ENCODE data around the gene FNDC5.

GRCh38 chr1:32878637-32879041, 7.9 kb upstream of the FNDC5 start:
- no peak for TF ChIP-seq CTCF (IDR thresholded peaks at IDR 0.05; ENCODE audit: low read depth, low read length, missing input control)
- TF ChIP-seq FOXA1 (IDR thresholded peaks at IDR 0.05) = no peak
- TF ChIP-seq JUND (IDR thresholded peaks at IDR 0.05) = no peak
- TF ChIP-seq RXRA (IDR thresholded peaks at IDR 0.05) = no peak
- TF ChIP-seq RAD21 (IDR thresholded peaks at IDR 0.05) = no peak
